K562 (cell line): Measurements from ENCODE around the gene ZBTB22. TPM values are rescaled to one million over a fixed set of nuclear protein-coding genes. Genes with fewer than 3 reads are reported as not detected.

Experiments
- CBX1 ChIP-seq: sonication (generic); IDR thresholded peaks from 2 replicates; pipeline ENCODE4 v1.6.1; 2016; ENCODE audit warnings: antibody characterized with exemption, low read depth, mild to moderate bottlenecking
- CCAR2 ChIP-seq: fragments of 200-400 bp; formaldehyde crosslinking; IDR thresholded peaks from 2 replicates; pipeline ENCODE4 v1.6.1; 2017; ENCODE audit warnings: mild to moderate bottlenecking, low read depth, low read length
- EP300 ChIP-seq: IDR thresholded peaks from 2 replicates; pipeline ENCODE4 v1.6.1; 2012; ENCODE audit warnings: low read length, improper control_type of control experiment
- GABPA ChIP-seq: fragments of 200-800 bp; sonication (Bioruptor generic); conservative IDR thresholded peaks from 2 replicates; pipeline ENCODE4 v1.6.1; 2016; ENCODE audit warnings: low read depth, missing genetic modification characterization, missing compliant biosample characterization
- HDAC2 ChIP-seq: fragments of 450-650 bp; IDR thresholded peaks from 2 replicates; pipeline ENCODE4 v1.6.1; 2016; ENCODE audit warnings: mild to moderate bottlenecking
- HNRNPK ChIP-seq: fragments of 200-400 bp; formaldehyde crosslinking; IDR thresholded peaks from one replicate; pipeline ENCODE4 v1.6.1; 2018; ENCODE audit warnings: mild to moderate bottlenecking, low read depth, low read length; ENCODE audit not compliant: poor library complexity, severe bottlenecking
- L3MBTL2 ChIP-seq: fragments of 450-650 bp; IDR thresholded peaks from 2 replicates; pipeline ENCODE4 v1.6.1; 2016; ENCODE audit warnings: mild to moderate bottlenecking, moderate library complexity
- MAZ ChIP-seq, 2 experiments: fragments of 450-650 bp in 1 of 2; sonication (generic) in 1 of 2; formaldehyde crosslinking; IDR thresholded peaks in 1 of 2; conservative IDR thresholded peaks in 1 of 2; 2 replicates each; pipeline versions ENCODE4 v1.4.0 to v1.5.0; 2020; ENCODE audit warnings: mild to moderate bottlenecking in 1 of 2, missing genetic modification reagents in 1 of 2
- NBN ChIP-seq: fragments of 450-650 bp; IDR thresholded peaks from 2 replicates; pipeline ENCODE4 v1.6.1; 2016; ENCODE audit warnings: low read depth, mild to moderate bottlenecking
- NFIC ChIP-seq: fragments of 450-650 bp; IDR thresholded peaks from 2 replicates; pipeline ENCODE4 v1.6.1; 2017; ENCODE audit warnings: mild to moderate bottlenecking, inconsistent platforms
- NR2C2 ChIP-seq, 2 experiments: fragments of 200-800 bp in 1 of 2; sonication (Bioruptor generic) in 1 of 2; sonication (generic) in 1 of 2; formaldehyde crosslinking in 1 of 2; IDR thresholded peaks; 2 replicates each; pipeline versions ENCODE4 v1.6.1 to v1.8.0; 2016 to 2022; ENCODE audit warnings: mild to moderate bottlenecking in 1 of 2, missing compliant biosample characterization in 1 of 2, missing genetic modification characterization in 1 of 2, missing genetic modification reagents in 1 of 2
- NR2F6 ChIP-seq: fragments of 450-650 bp; formaldehyde crosslinking; IDR thresholded peaks from 2 replicates; pipeline ENCODE4 v1.4.0; 2020; ENCODE audit warnings: mild to moderate bottlenecking
- PML ChIP-seq: IDR thresholded peaks from 2 replicates; pipeline ENCODE4 v1.6.1; 2012; ENCODE audit warnings: low read length, inconsistent platforms
- RHOXF2B ChIP-seq: fragments of 250-450 bp; sonication (Bioruptor Pico); conservative IDR thresholded peaks from 2 replicates; pipeline ENCODE4 v1.5.1; 2021
- SAFB ChIP-seq: fragments of 200-400 bp; formaldehyde crosslinking; IDR thresholded peaks from 2 replicates; pipeline ENCODE4 v1.6.1; 2017; ENCODE audit warnings: low read depth, low read length, borderline replicate concordance
- TCF7 ChIP-seq: sonication (generic); IDR thresholded peaks from 2 replicates; pipeline ENCODE4 v1.6.1; 2016; ENCODE audit warnings: antibody characterized with exemption, borderline replicate concordance
- ZBTB7A ChIP-seq: IDR thresholded peaks from 2 replicates; pipeline ENCODE4 v1.6.1; 2011; ENCODE audit warnings: low read depth, mild to moderate bottlenecking, low read length, moderate library complexity, borderline replicate concordance; ENCODE audit not compliant: control insufficient read depth
- polyA plus RNA-seq, 8 experiments: library from polyadenylated mRNA; depleted of rRNA in 4 of 8; stranded (reverse) in 5 of 8; unstranded in 3 of 8; fragments of >200 nt; fragmentation: Nextera tagmentation in 2 of 8; fragmentation: Illumina TruSeq in 1 of 8; extraction: Ambion mirVana in 2 of 8; extraction: Trizol in 1 of 8; gene quantifications; 2 replicates each; pipeline versions ENCODE4 v1.2.1 to v1.2.3, GENCODE V29; 2011 to 2014; ENCODE audit warnings: inconsistent platforms in 1 of 8, missing spikeins in 1 of 8
- total RNA-seq, 7 experiments: library from RNA; depleted of rRNA in 6 of 7; stranded (reverse); fragments of >200 nt in 6 of 7; fragmentation: Illumina TruSeq in 2 of 7; extraction: Trizol in 2 of 7; gene quantifications; 2 replicates each; pipeline versions ENCODE4 v1.2.1 to v1.2.3, GENCODE V29; 2011 to 2021; ENCODE audit warnings: low replicate concordance in 1 of 7
- TF ChIP-seq, protein P1 (sequence below): fragments of 450-650 bp; formaldehyde crosslinking; IDR thresholded peaks from 2 replicates; pipeline ENCODE4 v1.4.0; 2022; ENCODE audit warnings: missing genetic modification characterization
- TF ChIP-seq, protein P2 (sequence below): fragments of 250-450 bp; sonication (Bioruptor Pico); IDR thresholded peaks from 2 replicates; pipeline ENCODE4 v1.5.0; 2020; ENCODE audit warnings: mild to moderate bottlenecking
- TF ChIP-seq, protein P3 (sequence below): fragments of 150-350 bp; conservative IDR thresholded peaks from 2 replicates; pipeline ENCODE4 v1.6.1; 2014; ENCODE audit warnings: low read length
- TF ChIP-seq, protein P4 (sequence below), 3 experiments: fragments of 200-800 bp in 1 of 3; sonication (Bioruptor generic) in 1 of 3; sonication (generic) in 1 of 3; formaldehyde crosslinking in 1 of 3; IDR thresholded peaks; 2 replicates each; pipeline versions ENCODE4 v1.6.1 to v1.8.0; 2016 to 2022; ENCODE audit warnings: mild to moderate bottlenecking in 2 of 3, missing compliant biosample characterization in 2 of 3, missing genetic modification characterization in 2 of 3, missing genetic modification reagents in 1 of 3

The ZBTB22 gene
- total and polyA plus RNA-seq, 9 of the 15 experiments (the other 6 are each of a cell fraction or from before 2014, with no cell fraction given) = 0.21 to 11.9 (median 7.1) TPM

DNA sequence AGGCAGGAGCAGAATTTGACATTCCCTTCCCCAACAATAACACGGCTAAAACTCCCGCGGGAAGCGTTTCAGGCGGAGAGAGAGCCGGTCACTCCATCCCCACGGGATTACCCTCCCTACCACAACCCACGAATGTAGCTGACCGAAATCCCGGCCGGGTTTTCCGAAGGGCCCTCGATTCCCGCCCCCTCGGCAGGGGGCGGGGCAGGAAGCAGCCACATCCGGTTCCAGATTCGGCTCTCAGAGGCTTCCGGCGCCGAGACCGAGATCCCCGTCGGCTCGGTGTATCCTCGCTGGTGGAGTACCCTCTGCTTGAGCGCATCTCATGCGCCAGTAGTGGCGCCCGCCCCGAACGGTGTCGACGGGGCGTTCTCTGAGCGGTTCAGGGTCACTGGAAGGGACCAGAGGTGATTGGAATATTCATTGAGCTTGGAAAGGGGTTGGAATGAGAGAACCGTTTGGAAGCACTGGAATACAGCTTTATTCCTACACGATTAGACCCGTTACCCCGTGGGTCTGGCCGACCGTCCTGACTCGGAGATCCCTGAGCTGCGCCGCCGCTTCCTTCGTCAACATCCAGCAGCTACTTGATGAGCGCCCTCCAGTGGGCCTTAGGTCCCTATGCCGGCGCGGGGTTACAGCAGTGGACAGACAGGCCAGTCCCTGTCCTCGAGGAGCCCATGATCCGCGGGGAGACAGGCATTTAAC is 18.2 kb downstream of the ZBTB22 start (continued):
- peak; percentile 6; the same call in 1 of the 2 replicates for TF ChIP-seq TCF7
- TF ChIP-seq CCAR2 = no peak; the same call in 1 of the 2 replicates
- TF ChIP-seq PML = peak; percentile 90; the same call in 1 of the 2 replicates
- TF ChIP-seq HDAC2 = peak; percentile 87; the same call in 1 of the 2 replicates
- peak; percentile 14 to 68; a peak in 2 of 4 replicates for TF ChIP-seq MAZ (CRISPR knock-in tag; conservative IDR thresholded peaks at IDR 0.05 in 1 of 2, IDR thresholded peaks at IDR 0.05 in 1 of 2)
- TF ChIP-seq, protein P1, sequence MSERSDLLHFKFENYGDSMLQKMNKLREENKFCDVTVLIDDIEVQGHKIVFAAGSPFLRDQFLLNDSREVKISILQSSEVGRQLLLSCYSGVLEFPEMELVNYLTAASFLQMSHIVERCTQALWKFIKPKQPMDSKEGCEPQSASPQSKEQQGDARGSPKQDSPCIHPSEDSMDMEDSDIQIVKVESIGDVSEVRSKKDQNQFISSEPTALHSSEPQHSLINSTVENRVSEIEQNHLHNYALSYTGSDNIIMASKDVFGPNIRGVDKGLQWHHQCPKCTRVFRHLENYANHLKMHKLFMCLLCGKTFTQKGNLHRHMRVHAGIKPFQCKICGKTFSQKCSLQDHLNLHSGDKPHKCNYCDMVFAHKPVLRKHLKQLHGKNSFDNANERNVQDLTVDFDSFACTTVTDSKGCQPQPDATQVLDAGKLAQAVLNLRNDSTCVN (CRISPR knock-in tag) = no peak
- TF ChIP-seq GABPA = peak; percentile 97
- TF ChIP-seq NR2F6 = peak; percentile 15; the same call in 1 of the 2 replicates
- TF ChIP-seq HNRNPK = no peak
- TF ChIP-seq, protein P2, sequence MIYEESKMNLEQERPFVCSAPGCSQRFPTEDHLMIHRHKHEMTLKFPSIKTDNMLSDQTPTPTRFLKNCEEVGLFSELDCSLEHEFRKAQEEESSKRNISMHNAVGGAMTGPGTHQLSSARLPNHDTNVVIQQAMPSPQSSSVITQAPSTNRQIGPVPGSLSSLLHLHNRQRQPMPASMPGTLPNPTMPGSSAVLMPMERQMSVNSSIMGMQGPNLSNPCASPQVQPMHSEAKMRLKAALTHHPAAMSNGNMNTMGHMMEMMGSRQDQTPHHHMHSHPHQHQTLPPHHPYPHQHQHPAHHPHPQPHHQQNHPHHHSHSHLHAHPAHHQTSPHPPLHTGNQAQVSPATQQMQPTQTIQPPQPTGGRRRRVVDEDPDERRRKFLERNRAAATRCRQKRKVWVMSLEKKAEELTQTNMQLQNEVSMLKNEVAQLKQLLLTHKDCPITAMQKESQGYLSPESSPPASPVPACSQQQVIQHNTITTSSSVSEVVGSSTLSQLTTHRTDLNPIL (CRISPR knock-in tag) = no peak
- TF ChIP-seq ZBTB7A = peak; percentile 12; the same call in 1 of the 2 replicates
- TF ChIP-seq CBX1 = peak; percentile 85
- TF ChIP-seq NFIC = peak; percentile 74
- peak; percentile 76; the same call in 1 of the 2 replicates for TF ChIP-seq SAFB
- TF ChIP-seq L3MBTL2 = peak; percentile 86; the same call in 1 of the 2 replicates
- TF ChIP-seq, protein P3, sequence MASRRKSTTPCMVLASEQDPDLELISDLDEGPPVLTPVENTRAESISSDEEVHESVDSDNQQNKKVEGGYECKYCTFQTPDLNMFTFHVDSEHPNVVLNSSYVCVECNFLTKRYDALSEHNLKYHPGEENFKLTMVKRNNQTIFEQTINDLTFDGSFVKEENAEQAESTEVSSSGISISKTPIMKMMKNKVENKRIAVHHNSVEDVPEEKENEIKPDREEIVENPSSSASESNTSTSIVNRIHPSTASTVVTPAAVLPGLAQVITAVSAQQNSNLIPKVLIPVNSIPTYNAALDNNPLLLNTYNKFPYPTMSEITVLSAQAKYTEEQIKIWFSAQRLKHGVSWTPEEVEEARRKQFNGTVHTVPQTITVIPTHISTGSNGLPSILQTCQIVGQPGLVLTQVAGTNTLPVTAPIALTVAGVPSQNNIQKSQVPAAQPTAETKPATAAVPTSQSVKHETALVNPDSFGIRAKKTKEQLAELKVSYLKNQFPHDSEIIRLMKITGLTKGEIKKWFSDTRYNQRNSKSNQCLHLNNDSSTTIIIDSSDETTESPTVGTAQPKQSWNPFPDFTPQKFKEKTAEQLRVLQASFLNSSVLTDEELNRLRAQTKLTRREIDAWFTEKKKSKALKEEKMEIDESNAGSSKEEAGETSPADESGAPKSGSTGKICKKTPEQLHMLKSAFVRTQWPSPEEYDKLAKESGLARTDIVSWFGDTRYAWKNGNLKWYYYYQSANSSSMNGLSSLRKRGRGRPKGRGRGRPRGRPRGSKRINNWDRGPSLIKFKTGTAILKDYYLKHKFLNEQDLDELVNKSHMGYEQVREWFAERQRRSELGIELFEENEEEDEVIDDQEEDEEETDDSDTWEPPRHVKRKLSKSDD = no peak
- peak; percentile 93; the same call in 1 of the 2 replicates for TF ChIP-seq NBN
- TF ChIP-seq RHOXF2B (CRISPR knock-in tag) = peak; percentile 79
- TF ChIP-seq EP300 = peak; percentile 46
- TF ChIP-seq NR2C2 (CRISPR knock-in tag; IDR thresholded peaks at IDR 0.05) = peak; percentile 84; the same call in 1 of the 2 replicates
- TF ChIP-seq NR2C2 (tag; IDR thresholded peaks at IDR 0.05) = peak; percentile 82
- TF ChIP-seq, protein P4, sequence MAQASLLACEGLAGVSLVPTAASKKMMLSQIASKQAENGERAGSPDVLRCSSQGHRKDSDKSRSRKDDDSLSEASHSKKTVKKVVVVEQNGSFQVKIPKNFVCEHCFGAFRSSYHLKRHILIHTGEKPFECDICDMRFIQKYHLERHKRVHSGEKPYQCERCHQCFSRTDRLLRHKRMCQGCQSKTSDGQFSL (CRISPR knock-in tag; IDR thresholded peaks at IDR 0.05) = peak; percentile 79
- TF ChIP-seq, protein P4 (tag; IDR thresholded peaks at IDR 0.05) = no peak; a peak in 1 of 4 replicates
